Measurements from ENCODE around the gene RIOX2.

The RIOX2 gene

GRCh38 chr3:97901313-97902248, 70.7 kb downstream of the RIOX2 start:
- Mint-ChIP-seq H3K27ac (no peak overlapping the region), H3K4me1 (ENCODE audit: low read depth) (peaks cover 4% of the 10 kb centered on the region), H3K4me3 (no peak overlapping the region), H3K36me3 (ENCODE audit: low read depth) (peaks cover 14% of the 10 kb centered on the region), H3K27me3 (ENCODE audit: low read depth) (no peaks in the 10 kb centered on the region), H3K9me3 (no peaks in the 10 kb centered on the region)
- no peak for DNase-seq (ENCODE audit: low spot score)

GRCh38 chr3:97899331-97899730, 72.9 kb downstream of the RIOX2 start:
- no peaks in the 10 kb centered on the region for H3K9me3 Mint-ChIP-seq
- H3K4me1 Mint-ChIP-seq (ENCODE audit: low read depth) = peaks cover 4% of the 10 kb centered on the region
- no peak for DNase-seq (ENCODE audit: low spot score)
- H3K27ac Mint-ChIP-seq = no peak overlapping the region
- H3K4me3 Mint-ChIP-seq = no peak overlapping the region
- H3K27me3 Mint-ChIP-seq (ENCODE audit: low read depth) = no peaks in the 10 kb centered on the region
- peaks cover 15% of the 10 kb centered on the region for H3K36me3 Mint-ChIP-seq (ENCODE audit: low read depth)

DNA sequence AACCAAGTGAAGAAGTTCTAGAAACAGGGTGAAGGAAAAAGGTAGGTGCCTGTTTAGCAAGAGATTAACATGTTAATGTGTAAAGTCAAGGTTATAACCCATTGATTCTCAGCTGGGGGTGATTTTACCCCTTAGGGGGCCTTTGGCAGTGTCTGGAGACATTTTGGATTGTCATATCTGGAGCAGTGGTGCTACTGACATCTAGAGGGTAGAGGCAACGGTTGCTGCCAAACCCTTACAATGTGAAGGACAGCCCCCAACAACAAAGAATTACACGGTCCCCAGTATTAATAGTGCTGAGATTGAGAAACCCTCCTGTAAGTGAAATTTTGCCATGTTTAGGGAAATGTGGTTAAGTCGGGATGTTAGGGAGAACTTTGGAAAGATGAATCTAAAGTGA, 75.7 kb downstream of the RIOX2 start:
- no peaks in the 10 kb centered on the region for H3K27me3 Mint-ChIP-seq (ENCODE audit: low read depth)
- peaks cover 2% of the 10 kb centered on the region for H3K4me1 Mint-ChIP-seq (ENCODE audit: low read depth)
- H3K9me3 Mint-ChIP-seq = no peaks in the 10 kb centered on the region
- H3K36me3 Mint-ChIP-seq (ENCODE audit: low read depth) = peaks cover 15% of the 10 kb centered on the region
- no peak overlapping the region for H3K4me3 Mint-ChIP-seq
- no peak overlapping the region for H3K27ac Mint-ChIP-seq
- DNase-seq (ENCODE audit: low spot score) = no peak

GRCh38 chr3:97896129-97896528, 76.1 kb downstream of the RIOX2 start:
- Mint-ChIP-seq H3K36me3 (ENCODE audit: low read depth) (peaks cover 13% of the 10 kb centered on the region), H3K4me1 (ENCODE audit: low read depth) (peaks cover 2% of the 10 kb centered on the region)

DNA sequence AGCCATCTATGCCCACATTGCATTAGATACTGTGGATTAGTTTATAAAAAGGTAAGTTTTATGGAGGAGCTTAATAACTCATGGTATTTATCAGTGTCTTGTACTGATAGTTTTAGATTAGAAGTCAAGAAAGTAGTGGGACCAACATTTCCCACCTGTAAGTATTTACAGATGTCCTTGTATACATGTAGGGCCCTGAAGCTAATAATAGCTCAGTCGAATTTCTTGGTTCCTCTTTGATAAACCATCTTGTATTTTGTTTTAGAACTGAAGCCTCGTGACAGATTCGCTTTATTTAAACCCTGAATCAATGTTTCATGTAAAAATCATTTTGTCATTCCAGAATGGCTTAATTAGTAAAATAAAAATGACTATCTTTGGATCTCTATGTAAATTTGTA, 77.0 kb downstream of the RIOX2 start:
- Mint-ChIP-seq H3K36me3 (ENCODE audit: low read depth) (peaks cover 11% of the 10 kb centered on the region), H3K27me3 (ENCODE audit: low read depth) (no peaks in the 10 kb centered on the region), H3K9me3 (no peaks in the 10 kb centered on the region), H3K4me3 (no peak overlapping the region), H3K4me1 (ENCODE audit: low read depth) (no peaks in the 10 kb centered on the region), H3K27ac (no peak overlapping the region)
- no peak for DNase-seq (ENCODE audit: low spot score)

More at GRCh38 chr3:97896129-97896528, 76.1 kb downstream of the RIOX2 start:
- Mint-ChIP-seq H3K4me3 (no peak overlapping the region), H3K27me3 (ENCODE audit: low read depth) (no peaks in the 10 kb centered on the region), H3K9me3 (no peaks in the 10 kb centered on the region), H3K27ac (no peak overlapping the region)
- DNase-seq (ENCODE audit: low spot score) = no peak

GRCh38 chr3:97892852-97893251, 79.4 kb downstream of the RIOX2 start:
- H3K27ac Mint-ChIP-seq = no peak overlapping the region

More at GRCh38 chr3:97892852-97893251, 79.4 kb downstream of the RIOX2 start:
- H3K27me3 Mint-ChIP-seq (ENCODE audit: low read depth) = no peaks in the 10 kb centered on the region
- H3K4me1 Mint-ChIP-seq (ENCODE audit: low read depth) = no peaks in the 10 kb centered on the region
- peaks cover 8% of the 10 kb centered on the region for H3K36me3 Mint-ChIP-seq (ENCODE audit: low read depth)
- no peak for DNase-seq (ENCODE audit: low spot score)
- no peak overlapping the region for H3K4me3 Mint-ChIP-seq
- no peaks in the 10 kb centered on the region for H3K9me3 Mint-ChIP-seq
